ENCODE data around the gene PHPT1. TPM values are rescaled to one million over a fixed set of nuclear protein-coding genes. Genes with fewer than 3 reads are reported as not detected.

Gene PHPT1
- total and polyA plus RNA-seq, 4 donors: 23.2 to 83.1 (median 42.3) TPM

DNA sequence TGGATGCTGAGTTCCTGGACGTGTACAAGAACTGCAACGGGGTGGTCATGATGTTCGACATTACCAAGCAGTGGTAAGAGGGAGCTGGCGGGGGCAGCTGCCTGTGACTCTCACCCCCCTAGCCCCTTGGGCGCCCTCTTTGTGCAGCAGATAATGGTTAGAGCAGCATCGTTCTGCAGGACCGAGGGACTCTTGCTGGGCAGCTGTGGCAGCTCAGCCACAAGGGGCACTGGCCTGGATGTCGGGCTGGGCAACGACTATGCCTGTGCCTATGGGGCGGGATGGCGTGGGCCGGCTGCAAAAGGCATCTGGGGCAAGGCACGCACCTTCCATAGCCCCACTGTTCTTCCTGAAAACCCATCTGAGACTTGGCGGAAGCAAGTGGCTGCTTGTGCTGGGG is 19.8 kb upstream of the PHPT1 start:
- no peak overlapping the region for H3K27ac ChIP-seq (ENCODE audit: low read depth in 1 of 2, low read length in 2 of 2)
- peaks cover 12 to 64% (median 23%) of the 10 kb centered on the region in 4 donors for H3K36me3 ChIP-seq (ENCODE audit: control insufficient read depth in 4 of 4, insufficient read depth in 3 of 4, low read depth in 1 of 4, low read length in 3 of 4)
- H3K4me1 ChIP-seq (ENCODE audit: control insufficient read depth in 4 of 4, insufficient read depth in 4 of 4, low read length in 3 of 4): no peaks in the 10 kb centered on the region
- 96% methylated on average over 14 of the region's 14 CpGs for WGBS
- no peaks in the 10 kb centered on the region for H3K9me3 ChIP-seq (ENCODE audit: control insufficient read depth in 4 of 4, low read length in 3 of 4)
- no peak overlapping the region for H3K9ac ChIP-seq (ENCODE audit: low read depth in 1 of 2, low read length in 2 of 2)
- DNase-seq (ENCODE audit: low spot score): no peak
- TF ChIP-seq FOXA2 (IDR thresholded peaks at IDR 0.05) (no peak), REST (IDR thresholded peaks at IDR 0.05) (no peak), RXRA (IDR thresholded peaks at IDR 0.05) (no peak)
- no peak overlapping the region for H3K4me3 ChIP-seq (ENCODE audit: low read depth in 1 of 3, low read length in 3 of 3)
- no peaks in the 10 kb centered on the region for H3K27me3 ChIP-seq (ENCODE audit: control insufficient read depth in 4 of 4, insufficient read depth in 4 of 4, low read length in 3 of 4)

- Histone ChIP-seq H3K27me3 (ENCODE audit: control insufficient read depth in 4 of 4, insufficient read depth in 4 of 4, low read length in 3 of 4) (no peaks in the 10 kb centered on the region), H3K36me3 (ENCODE audit: control insufficient read depth in 4 of 4, insufficient read depth in 3 of 4, low read depth in 1 of 4, low read length in 3 of 4) (peaks cover 12 to 59% (median 23%) of the 10 kb centered on the region in 4 donors), H3K4me1 (ENCODE audit: control insufficient read depth in 4 of 4, insufficient read depth in 4 of 4, low read length in 3 of 4) (no peaks in the 10 kb centered on the region), H3K9me3 (ENCODE audit: control insufficient read depth in 4 of 4, low read length in 3 of 4) (no peaks in the 10 kb centered on the region), H3K27ac (ENCODE audit: low read depth in 1 of 2, low read length in 2 of 2) (no peak overlapping the region), H3K4me3 (ENCODE audit: low read depth in 1 of 3, low read length in 3 of 3) (no peak overlapping the region), H3K9ac (ENCODE audit: low read depth in 1 of 2, low read length in 2 of 2) (no peak overlapping the region)
- no peak for DNase-seq (ENCODE audit: low spot score)
- WGBS: 93% methylated on average over 41 of the region's 41 CpGs
- TF ChIP-seq, protein P1, sequence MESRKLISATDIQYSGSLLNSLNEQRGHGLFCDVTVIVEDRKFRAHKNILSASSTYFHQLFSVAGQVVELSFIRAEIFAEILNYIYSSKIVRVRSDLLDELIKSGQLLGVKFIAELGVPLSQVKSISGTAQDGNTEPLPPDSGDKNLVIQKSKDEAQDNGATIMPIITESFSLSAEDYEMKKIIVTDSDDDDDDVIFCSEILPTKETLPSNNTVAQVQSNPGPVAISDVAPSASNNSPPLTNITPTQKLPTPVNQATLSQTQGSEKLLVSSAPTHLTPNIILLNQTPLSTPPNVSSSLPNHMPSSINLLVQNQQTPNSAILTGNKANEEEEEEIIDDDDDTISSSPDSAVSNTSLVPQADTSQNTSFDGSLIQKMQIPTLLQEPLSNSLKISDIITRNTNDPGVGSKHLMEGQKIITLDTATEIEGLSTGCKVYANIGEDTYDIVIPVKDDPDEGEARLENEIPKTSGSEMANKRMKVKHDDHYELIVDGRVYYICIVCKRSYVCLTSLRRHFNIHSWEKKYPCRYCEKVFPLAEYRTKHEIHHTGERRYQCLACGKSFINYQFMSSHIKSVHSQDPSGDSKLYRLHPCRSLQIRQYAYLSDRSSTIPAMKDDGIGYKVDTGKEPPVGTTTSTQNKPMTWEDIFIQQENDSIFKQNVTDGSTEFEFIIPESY (IDR thresholded peaks at IDR 0.05): no peak
- TF ChIP-seq, protein P2, sequence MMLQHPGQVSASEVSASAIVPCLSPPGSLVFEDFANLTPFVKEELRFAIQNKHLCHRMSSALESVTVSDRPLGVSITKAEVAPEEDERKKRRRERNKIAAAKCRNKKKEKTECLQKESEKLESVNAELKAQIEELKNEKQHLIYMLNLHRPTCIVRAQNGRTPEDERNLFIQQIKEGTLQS (IDR thresholded peaks at IDR 0.05): no peak
- TF ChIP-seq TAF1 (conservative IDR thresholded peaks at IDR 0.05): no peak
Observed at GRCh38 chr9:136829981-136830885, 19.0 kb upstream of the PHPT1 start.

- TF ChIP-seq RXRA (IDR thresholded peaks at IDR 0.05) (no peak), FOXA1 (IDR thresholded peaks at IDR 0.05) (no peak)
- TF ChIP-seq, protein P3, sequence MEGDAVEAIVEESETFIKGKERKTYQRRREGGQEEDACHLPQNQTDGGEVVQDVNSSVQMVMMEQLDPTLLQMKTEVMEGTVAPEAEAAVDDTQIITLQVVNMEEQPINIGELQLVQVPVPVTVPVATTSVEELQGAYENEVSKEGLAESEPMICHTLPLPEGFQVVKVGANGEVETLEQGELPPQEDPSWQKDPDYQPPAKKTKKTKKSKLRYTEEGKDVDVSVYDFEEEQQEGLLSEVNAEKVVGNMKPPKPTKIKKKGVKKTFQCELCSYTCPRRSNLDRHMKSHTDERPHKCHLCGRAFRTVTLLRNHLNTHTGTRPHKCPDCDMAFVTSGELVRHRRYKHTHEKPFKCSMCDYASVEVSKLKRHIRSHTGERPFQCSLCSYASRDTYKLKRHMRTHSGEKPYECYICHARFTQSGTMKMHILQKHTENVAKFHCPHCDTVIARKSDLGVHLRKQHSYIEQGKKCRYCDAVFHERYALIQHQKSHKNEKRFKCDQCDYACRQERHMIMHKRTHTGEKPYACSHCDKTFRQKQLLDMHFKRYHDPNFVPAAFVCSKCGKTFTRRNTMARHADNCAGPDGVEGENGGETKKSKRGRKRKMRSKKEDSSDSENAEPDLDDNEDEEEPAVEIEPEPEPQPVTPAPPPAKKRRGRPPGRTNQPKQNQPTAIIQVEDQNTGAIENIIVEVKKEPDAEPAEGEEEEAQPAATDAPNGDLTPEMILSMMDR (IDR thresholded peaks at IDR 0.05; ENCODE audit: low read depth, low read length, missing input control): no peak
- H3K9ac ChIP-seq (ENCODE audit: low read depth in 1 of 2, low read length in 2 of 2): no peak overlapping the region
- H3K36me3 ChIP-seq (ENCODE audit: control insufficient read depth in 4 of 4, insufficient read depth in 3 of 4, low read depth in 1 of 4, low read length in 3 of 4): peaks cover 12 to 55% (median 23%) of the 10 kb centered on the region in 4 donors
- no peak overlapping the region for H3K27ac ChIP-seq (ENCODE audit: low read depth in 1 of 2, low read length in 2 of 2)
- no peak overlapping the region for H3K4me3 ChIP-seq (ENCODE audit: low read depth in 1 of 3, low read length in 3 of 3)
- no peaks in the 10 kb centered on the region for H3K4me1 ChIP-seq (ENCODE audit: control insufficient read depth in 4 of 4, insufficient read depth in 4 of 4, low read length in 3 of 4)
- H3K27me3 ChIP-seq (ENCODE audit: control insufficient read depth in 4 of 4, insufficient read depth in 4 of 4, low read length in 3 of 4): no peaks in the 10 kb centered on the region
- no peaks in the 10 kb centered on the region for H3K9me3 ChIP-seq (ENCODE audit: control insufficient read depth in 4 of 4, low read length in 3 of 4)
- DNase-seq (ENCODE audit: low spot score): no peak
- 93% methylated on average over 30 of the region's 30 CpGs for WGBS
Observed at GRCh38 chr9:136831002-136831719, 18.0 kb upstream of the PHPT1 start.
